Transverse colon (tissue), 4 donors: ENCODE data around the gene HS3ST3A1. TPM values are rescaled to one million over a fixed set of nuclear protein-coding genes. Genes with fewer than 3 reads are reported as not detected.

Source experiments
- DNase-seq: peaks from one replicate; pipeline ENCODE4 v3.0.0-alpha.2; 2019
- H3K27ac ChIP-seq, 4 donors: fragments of 200-600 bp; sonication (generic); 2 replicates each; pipeline ENCODE4 v1.5.1; 2016 to 2018; ENCODE audit warnings: inconsistent platforms in 4 of 4
- H3K27me3 ChIP-seq: fragments of 200-600 bp; sonication (generic); 2 replicates; pipeline ENCODE4 v1.5.1; 2017; ENCODE audit warnings: inconsistent platforms
- H3K36me3 ChIP-seq, 4 donors: fragments of 200-600 bp; sonication (generic); 2 replicates each; pipeline ENCODE4 v1.5.1; 2017 to 2019; ENCODE audit warnings: inconsistent platforms in 4 of 4
- H3K4me1 ChIP-seq, 4 donors: fragments of 200-600 bp; sonication (generic); 2 replicates each; pipeline ENCODE4 v1.5.1; 2017 to 2020; ENCODE audit warnings: inconsistent platforms in 4 of 4
- H3K4me3 ChIP-seq, 4 donors: fragments of 200-600 bp; sonication (generic); 1 replicate in 1 of 4; 2 replicates in 3 of 4; pipeline versions ENCODE4 v1.5.1 to v1.6.1; 2017 to 2019; ENCODE audit warnings: inconsistent platforms in 4 of 4
- H3K9me3 ChIP-seq, 2 donors: fragments of 200-600 bp; sonication (generic); 2 replicates each; pipeline ENCODE4 v1.5.1; 2017 to 2019; ENCODE audit warnings: inconsistent platforms in 2 of 2
- CTCF ChIP-seq, 5 experiments: fragments of 200-600 bp in 3 of 5; fragments of 450-650 bp in 2 of 5; sonication (generic) in 3 of 5; IDR thresholded peaks; 1 replicate in 2 of 5; 2 replicates in 3 of 5; pipeline ENCODE4 v1.5.1; 2016 to 2017; ENCODE audit warnings: antibody characterized with exemption in 5 of 5, inconsistent platforms in 3 of 5, mild to moderate bottlenecking in 2 of 5, moderate library complexity in 1 of 5
- EP300 ChIP-seq: sonication (generic); formaldehyde crosslinking; IDR thresholded peaks from one replicate; pipeline ENCODE4 v1.6.1; 2017; ENCODE audit warnings: antibody characterized with exemption, low read depth
- POLR2A ChIP-seq: fragments of 450-650 bp; IDR thresholded peaks from one replicate; pipeline ENCODE4 v1.6.1; 2016; ENCODE audit warnings: antibody characterized with exemption, mild to moderate bottlenecking, moderate library complexity
- POLR2AphosphoS5 ChIP-seq, 3 donors: sonication (generic); formaldehyde crosslinking; IDR thresholded peaks; one replicate each; pipeline ENCODE4 v1.6.1; 2016; ENCODE audit warnings: antibody characterized with exemption in 3 of 3
- WGBS, 2 donors: methylation state at CpG; one replicate each; pipeline ENCODE4 v1.1.5; 2018; ENCODE audit warnings: low coverage in 1 of 2; 5-methylcytosine and 5-hydroxymethylcytosine counted together
- in situ Hi-C, 4 donors: fragments of 200-750 bp; cut with MboI; loops; one replicate each; pipeline versions ENCODE4 v1.15.0 to v1.15.1; 2017; ENCODE audit warnings: low sequenced_read_pairs in 3 of 4, low pct_ligation_motif_present in 1 of 4, low pct_unique_long_range_greater_than_20kb in 1 of 4
- intact Hi-C: fragments of 100-400 bp; cut with DNase I; formaldehyde crosslinking; loops from one replicate; pipeline ENCODE4 v1.15.1; 2023; ENCODE audit warnings: low total_unique reads
- total RNA-seq, 4 donors: library from RNA; depleted of rRNA; stranded (reverse); fragments of >200 nt; gene quantifications; one replicate each; pipeline ENCODE4 v1.1.0, GENCODE V29; 2016

The HS3ST3A1 gene
- total RNA-seq, 4 donors from 2014 or later: 0.41 to 3.6 (median 1.8) TPM

- in situ Hi-C loops: loop anchor here in 1 of 4 donors (25.0 kb wide), 1 partner anchor 102 kb away; no protein-coding TSS in a partner anchor
Observed at GRCh38 chr17:13638855-13639458, 37.2 kb upstream of the HS3ST3A1 start.

GRCh38 chr17:13636951-13637350 is 35.2 kb upstream of the HS3ST3A1 start:
- in situ Hi-C loops (loop anchor here in 1 of 4 donors (25.0 kb wide), 1 partner anchor 100 kb away; no protein-coding TSS in a partner anchor), intact Hi-C loops (no loop called here)
- no peaks in the 10 kb centered on the region for H3K4me1 ChIP-seq
- H3K27me3 ChIP-seq: no peaks in the 10 kb centered on the region
- 77 to 86% methylated on average over 4 to 8 of the region's 8 CpGs for WGBS, 2 donors
- H3K9me3 ChIP-seq: no peaks in the 10 kb centered on the region
- no peak overlapping the region for H3K27ac ChIP-seq
- H3K4me3 ChIP-seq: no peak overlapping the region
- TF ChIP-seq CTCF (IDR thresholded peaks at IDR 0.05): no peak
- TF ChIP-seq POLR2A: no peak
- no peak for TF ChIP-seq POLR2AphosphoS5 (IDR thresholded peaks at IDR 0.05)
- no peak for TF ChIP-seq EP300
- DNase-seq: no peak
- no peaks in the 10 kb centered on the region for H3K36me3 ChIP-seq

More at GRCh38 chr17:13638855-13639458, 37.2 kb upstream of the HS3ST3A1 start:
- no peaks in the 10 kb centered on the region for H3K9me3 ChIP-seq
- no peak for DNase-seq
- TF ChIP-seq EP300 (no peak), POLR2A (no peak), CTCF (IDR thresholded peaks at IDR 0.05) (no peak), POLR2AphosphoS5 (IDR thresholded peaks at IDR 0.05) (no peak)
- WGBS, 2 donors: 91% methylated on average over 1 of the region's 1 CpG; no CpG with 5 or more reads in 1 of the 2 donors
- H3K4me1 ChIP-seq: no peaks in the 10 kb centered on the region
- intact Hi-C loops: no loop called here
- no peaks in the 10 kb centered on the region for H3K36me3 ChIP-seq
- H3K27me3 ChIP-seq: no peaks in the 10 kb centered on the region
- no peak overlapping the region for H3K27ac ChIP-seq
- no peak overlapping the region for H3K4me3 ChIP-seq

GRCh38 chr17:13635951-13636350 is 34.2 kb upstream of the HS3ST3A1 start:
- H3K36me3 ChIP-seq: no peaks in the 10 kb centered on the region
- 49% methylated on average over 5 of the region's 5 CpGs for WGBS, 2 donors
- no peaks in the 10 kb centered on the region for H3K9me3 ChIP-seq
- H3K27me3 ChIP-seq: no peaks in the 10 kb centered on the region
- no peaks in the 10 kb centered on the region for H3K4me1 ChIP-seq
- no peak for DNase-seq
- intact Hi-C loops: no loop called here
- TF ChIP-seq CTCF (IDR thresholded peaks at IDR 0.05) (no peak), EP300 (no peak), POLR2A (no peak), POLR2AphosphoS5 (IDR thresholded peaks at IDR 0.05) (no peak)
- H3K4me3 ChIP-seq: no peak overlapping the region
- no peak overlapping the region for H3K27ac ChIP-seq
- in situ Hi-C loops: loop anchor here in 1 of 4 donors (25.0 kb wide), 1 partner anchor 99 kb away; no protein-coding TSS in a partner anchor

GRCh38 chr17:13634021-13634420 is 32.3 kb upstream of the HS3ST3A1 start:
- intact Hi-C loops: no loop called here
- Histone ChIP-seq H3K4me1 (no peaks in the 10 kb centered on the region), H3K9me3 (no peaks in the 10 kb centered on the region), H3K36me3 (no peaks in the 10 kb centered on the region), H3K27me3 (no peaks in the 10 kb centered on the region), H3K27ac (no peak overlapping the region), H3K4me3 (no peak overlapping the region)
- no peak for DNase-seq
- TF ChIP-seq POLR2A (no peak), POLR2AphosphoS5 (IDR thresholded peaks at IDR 0.05) (no peak), CTCF (IDR thresholded peaks at IDR 0.05) (no peak), EP300 (no peak)
- 68 to 71% methylated on average over 1 of the region's 1 CpG for WGBS, 2 donors
- in situ Hi-C loops: loop anchor here in 1 of 4 donors (25.0 kb wide), 1 partner anchor 97 kb away; no protein-coding TSS in a partner anchor
